GM10248 (cell line): ENCODE data around the gene IL24.

Experiments used
- CTCF ChIA-PET: fragments of 300-600 bp; sonication (Branson Sonifier 250); formaldehyde crosslinking; extraction: SDS; loops from one replicate; lab custom pipeline; 2021; ENCODE audit warnings: antibody characterized with exemption; lab: Yijun Ruan, JAX
- POLR2A ChIA-PET: fragments of 350-650 bp; sonication (Branson Sonifier 250); formaldehyde crosslinking; extraction: SDS; loops from one replicate; lab custom pipeline; 2020; ENCODE audit warnings: antibody characterized with exemption; lab: Yijun Ruan, JAX
- DNase-seq: peaks from one replicate; pipeline ENCODE4 v3.0.0; 2012; ENCODE audit errors: extremely low spot score
- TF ChIP-seq, protein P1 (sequence below): IDR thresholded peaks from 2 replicates; pipeline ENCODE4 v1.5.1; 2012; ENCODE audit warnings: mild to moderate bottlenecking, low read depth; ENCODE audit errors: extremely low read depth, missing control alignments, control extremely low read depth

IL24 gene

DNA sequence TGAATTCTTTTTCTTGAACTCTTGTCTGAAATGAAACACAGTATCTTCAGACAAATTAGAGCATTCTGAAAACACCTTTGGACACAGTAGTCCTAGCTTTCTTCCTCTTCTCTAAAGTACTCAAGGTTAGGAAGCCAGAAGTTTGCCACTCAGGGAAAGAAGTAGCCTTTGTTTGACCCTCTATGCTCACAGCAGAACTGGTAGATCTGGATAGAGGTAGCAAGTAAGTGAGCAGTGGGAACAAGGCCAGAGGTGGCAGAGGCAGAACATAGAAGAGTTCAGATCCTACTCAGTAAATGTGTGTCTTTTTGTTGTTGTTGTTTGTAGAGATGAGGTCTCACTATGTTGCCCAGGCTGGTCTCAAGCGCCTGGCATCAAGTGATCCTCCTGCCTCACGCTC lies 56.4 kb downstream of the IL24 start:
- POLR2A ChIA-PET = no interaction called here
- TF ChIP-seq, protein P1, sequence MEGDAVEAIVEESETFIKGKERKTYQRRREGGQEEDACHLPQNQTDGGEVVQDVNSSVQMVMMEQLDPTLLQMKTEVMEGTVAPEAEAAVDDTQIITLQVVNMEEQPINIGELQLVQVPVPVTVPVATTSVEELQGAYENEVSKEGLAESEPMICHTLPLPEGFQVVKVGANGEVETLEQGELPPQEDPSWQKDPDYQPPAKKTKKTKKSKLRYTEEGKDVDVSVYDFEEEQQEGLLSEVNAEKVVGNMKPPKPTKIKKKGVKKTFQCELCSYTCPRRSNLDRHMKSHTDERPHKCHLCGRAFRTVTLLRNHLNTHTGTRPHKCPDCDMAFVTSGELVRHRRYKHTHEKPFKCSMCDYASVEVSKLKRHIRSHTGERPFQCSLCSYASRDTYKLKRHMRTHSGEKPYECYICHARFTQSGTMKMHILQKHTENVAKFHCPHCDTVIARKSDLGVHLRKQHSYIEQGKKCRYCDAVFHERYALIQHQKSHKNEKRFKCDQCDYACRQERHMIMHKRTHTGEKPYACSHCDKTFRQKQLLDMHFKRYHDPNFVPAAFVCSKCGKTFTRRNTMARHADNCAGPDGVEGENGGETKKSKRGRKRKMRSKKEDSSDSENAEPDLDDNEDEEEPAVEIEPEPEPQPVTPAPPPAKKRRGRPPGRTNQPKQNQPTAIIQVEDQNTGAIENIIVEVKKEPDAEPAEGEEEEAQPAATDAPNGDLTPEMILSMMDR = no peak
- CTCF ChIA-PET = interaction anchor here (0.7 to 24.9 kb wide), 7 partner anchors 12 to 290 kb away, joined by 3 to 416 read pairs (median 7); partner anchors contain the start of gene FCAMR
- DNase-seq = no peak
